ENCODE results near the gene PIGX.

The PIGX gene

DNA sequence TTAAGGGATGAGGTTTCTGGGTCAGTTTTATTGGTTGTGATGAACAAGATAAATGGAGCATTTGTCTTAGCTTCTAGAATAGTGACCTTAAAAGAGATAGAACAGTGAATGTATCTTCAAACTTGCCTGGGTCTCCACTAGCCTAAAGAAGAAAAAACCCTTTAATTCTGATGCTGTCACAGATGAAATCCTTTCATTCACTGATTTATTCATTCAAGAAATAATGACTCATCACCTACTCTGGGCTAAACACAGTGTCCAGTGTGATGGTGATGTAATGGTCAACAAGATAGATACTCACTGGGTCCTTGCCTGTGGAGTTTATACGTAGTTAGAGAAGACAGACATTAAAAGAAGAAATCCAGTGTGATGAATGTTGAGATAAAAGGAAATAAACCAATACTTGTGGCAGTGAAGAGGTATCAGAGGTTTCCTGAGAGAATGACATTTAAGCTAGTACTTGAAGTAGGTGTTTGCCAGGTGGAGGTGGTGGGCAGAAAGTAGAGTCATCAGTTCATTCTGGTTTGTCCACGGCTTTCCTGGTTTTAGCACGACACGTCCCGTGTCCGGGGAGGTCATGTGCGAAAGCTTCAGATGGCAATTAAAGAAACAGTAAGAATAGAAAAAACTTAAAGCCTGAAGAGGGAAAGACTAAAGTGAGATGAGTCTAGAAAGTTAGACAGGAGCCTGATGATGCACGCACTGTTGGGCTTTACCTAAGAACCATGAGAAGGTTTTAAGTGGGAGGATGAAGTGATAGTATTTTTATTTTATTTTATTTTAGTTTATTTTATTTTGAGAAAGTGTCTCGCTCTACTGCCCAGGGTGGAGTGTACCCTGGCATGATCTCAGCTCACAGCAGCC, 45.9 kb downstream of the PIGX start:
- no peak for DNase-seq (ENCODE audit: low read depth, low spot score)

GRCh38 chr3:196763179-196763578, 51.0 kb downstream of the PIGX start:
- no peak for DNase-seq (ENCODE audit: low read depth, low spot score)

DNA sequence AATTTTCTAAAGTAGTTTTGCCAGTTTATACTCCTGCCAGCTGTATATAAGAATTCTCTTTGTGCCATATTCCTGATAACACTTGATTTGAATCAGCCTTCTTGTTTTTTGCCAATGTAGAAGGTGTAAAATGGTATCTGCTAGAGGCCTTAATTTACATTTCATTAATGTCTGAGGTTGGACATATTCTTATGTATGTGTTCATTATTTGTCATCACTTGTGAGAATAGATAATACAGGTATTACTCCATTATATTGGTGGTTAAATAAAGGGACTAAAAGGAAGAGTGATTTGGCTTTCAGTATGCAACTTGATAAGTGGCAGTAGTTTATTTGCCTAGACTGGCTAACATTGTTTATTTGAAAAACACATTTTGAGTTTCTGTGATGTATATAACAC, 53.3 kb downstream of the PIGX start:
- DNase-seq (ENCODE audit: low read depth, low spot score) = no peak

DNA sequence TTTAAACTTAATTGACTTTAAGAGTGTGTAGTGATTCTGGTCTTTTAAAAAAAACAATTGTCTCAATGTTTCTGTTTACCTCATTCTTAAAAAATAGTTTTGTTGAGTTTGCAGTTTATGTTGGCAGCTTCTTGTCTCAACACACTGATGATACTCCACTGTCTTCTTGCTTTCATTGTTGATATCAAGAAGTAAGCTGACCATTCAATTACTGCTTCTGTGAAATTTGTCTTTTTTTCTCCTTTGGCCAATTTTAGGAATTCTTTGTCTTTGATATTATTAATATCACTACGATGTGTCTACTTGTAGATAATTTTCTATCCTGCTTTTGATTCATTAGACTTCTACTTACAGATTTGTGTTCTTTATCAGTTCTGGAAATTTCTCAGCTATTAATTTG, 58.9 kb downstream of the PIGX start:
- no peak for DNase-seq (ENCODE audit: low read depth, low spot score)

DNA sequence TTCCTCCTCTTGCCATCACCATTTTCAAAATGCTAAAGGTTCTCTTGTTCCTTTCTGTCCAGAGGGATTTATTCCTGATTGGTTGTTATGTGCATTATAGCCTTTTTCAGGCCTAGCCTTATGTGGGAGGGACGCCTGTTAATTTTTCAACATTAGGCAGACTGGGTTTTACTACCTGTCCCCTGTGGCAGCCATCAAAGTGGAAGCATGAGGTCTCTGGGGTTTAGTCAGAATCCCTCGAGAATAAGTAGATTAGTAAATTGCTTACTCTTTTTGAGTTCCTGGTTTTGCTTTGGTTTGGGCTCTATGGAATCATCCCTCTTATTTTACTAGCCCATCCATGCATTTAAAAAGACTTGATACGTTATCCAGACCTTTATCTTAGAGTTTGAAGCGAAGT, 59.9 kb downstream of the PIGX start:
- DNase-seq (ENCODE audit: low read depth, low spot score) = no peak

GRCh38 chr3:196772897-196773296, 60.7 kb downstream of the PIGX start:
- no peak for DNase-seq (ENCODE audit: low read depth, low spot score)

DNA sequence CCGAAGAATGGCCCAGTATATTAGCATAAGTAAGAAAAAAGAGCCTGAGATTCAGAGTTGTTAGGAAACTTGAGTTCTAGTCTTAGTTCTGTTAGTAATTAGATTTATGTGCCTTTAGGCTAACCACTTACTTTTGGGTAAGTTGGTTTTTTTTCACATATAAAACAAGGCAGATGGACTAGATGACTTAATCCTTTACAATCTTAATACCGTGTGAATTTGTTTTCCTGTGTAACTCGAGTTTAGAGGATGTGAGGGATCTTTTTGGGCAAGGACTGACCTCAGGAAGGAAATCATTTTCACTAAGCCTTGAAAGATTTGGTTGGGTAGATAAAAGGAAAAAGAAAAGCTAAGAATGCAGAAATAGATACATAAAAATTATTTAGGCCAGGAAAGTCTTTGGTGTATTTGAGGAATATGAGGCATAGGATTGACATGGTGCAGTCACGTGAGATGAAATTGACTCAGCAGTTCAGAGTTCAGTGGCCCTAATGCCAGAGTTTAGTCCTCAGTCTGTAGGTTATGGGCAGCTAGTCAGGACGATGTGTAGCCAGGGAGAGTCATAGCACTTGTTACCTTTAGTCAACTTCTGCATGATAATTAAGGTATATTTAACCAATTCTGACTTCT, 62.1 kb downstream of the PIGX start:
- DNase-seq (ENCODE audit: low read depth, low spot score) = no peak

- no peak for DNase-seq (ENCODE audit: low read depth, low spot score)
Measured at GRCh38 chr3:196774848-196775422, 62.8 kb downstream of the PIGX start.

GRCh38 chr3:196775938-196776337, 63.8 kb downstream of the PIGX start:
- no peak for DNase-seq (ENCODE audit: low read depth, low spot score)

- DNase-seq (ENCODE audit: low read depth, low spot score) = no peak
Measured at GRCh38 chr3:196777836-196778235, 65.7 kb downstream of the PIGX start.

GRCh38 chr3:196778755-196779154, 66.6 kb downstream of the PIGX start:
- DNase-seq (ENCODE audit: low read depth, low spot score) = no peak

DNA sequence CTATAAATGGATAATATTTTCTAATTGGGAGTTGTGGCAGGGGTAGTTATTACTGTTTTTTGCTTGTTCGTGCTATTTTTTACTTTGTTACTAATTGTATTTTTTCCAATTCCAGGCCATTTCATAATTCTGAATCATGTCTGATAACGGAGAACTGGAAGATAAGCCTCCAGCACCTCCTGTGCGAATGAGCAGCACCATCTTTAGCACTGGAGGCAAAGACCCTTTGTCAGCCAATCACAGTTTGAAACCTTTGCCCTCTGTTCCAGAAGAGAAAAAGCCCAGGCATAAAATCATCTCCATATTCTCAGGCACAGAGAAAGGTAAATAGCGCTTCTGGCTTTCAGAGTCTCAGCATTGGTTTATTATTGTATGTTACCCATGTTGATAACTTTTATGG, 70.3 kb downstream of the PIGX start:
- DNase-seq (ENCODE audit: low read depth, low spot score) = no peak

All from smooth muscle cell of the brain vasculature (primary cell).